Tibial artery (tissue), 4 donors: Measurements from ENCODE around the gene RNF212B.
A peak's percentile ranks its signal among the peaks of the same experiment; 100 is the strongest.

ENCODE experiments used
- DNase-seq, 2 donors: peaks; one replicate each; pipeline ENCODE4 v3.0.0-alpha.2; 2019
- H3K27ac ChIP-seq, 2 donors: fragments of 200-600 bp; sonication (generic) in 1 of 2; 1 replicate in 1 of 2; 2 replicates in 1 of 2; pipeline ENCODE4 v1.5.1; 2018 to 2019; ENCODE audit warnings: mild to moderate bottlenecking in 1 of 2
- H3K27me3 ChIP-seq, 2 donors: fragments of 200-600 bp; sonication (generic) in 1 of 2; one replicate each; pipeline versions ENCODE4 v1.5.1 to v1.6.0; 2016 to 2019
- H3K36me3 ChIP-seq, 3 donors: fragments of 200-600 bp; sonication (generic) in 2 of 3; one replicate each; pipeline ENCODE4 v1.5.1; 2016 to 2019; ENCODE audit warnings: mild to moderate bottlenecking in 2 of 3
- H3K4me1 ChIP-seq, 4 donors: fragments of 200-600 bp; sonication (generic) in 2 of 4; 1 replicate in 3 of 4; 2 replicates in 1 of 4; pipeline ENCODE4 v1.5.1; 2016 to 2019
- H3K4me3 ChIP-seq, 2 donors: fragments of 200-600 bp; sonication (generic) in 1 of 2; 1 replicate in 1 of 2; 2 replicates in 1 of 2; pipeline ENCODE4 v1.5.1; 2018 to 2019; ENCODE audit warnings: mild to moderate bottlenecking in 2 of 2
- H3K9me3 ChIP-seq, 3 donors: fragments of 200-600 bp; sonication (generic) in 1 of 3; one replicate each; pipeline ENCODE4 v1.5.1; 2016 to 2019
- CTCF ChIP-seq, 2 experiments: fragments of 200-600 bp in 1 of 2; fragments of 450-650 bp in 1 of 2; IDR thresholded peaks; one replicate each; pipeline ENCODE4 v1.5.1; 2017 to 2019; ENCODE audit warnings: antibody characterized with exemption in 2 of 2, mild to moderate bottlenecking in 1 of 2, moderate library complexity in 1 of 2
- intact Hi-C: fragments of 100-400 bp; cut with DNase I; formaldehyde crosslinking; loops from one replicate; pipeline ENCODE4 v1.15.0; 2023; ENCODE audit warnings: low total_unique reads

RNF212B gene

GRCh38 chr14:23307146-23307530 lies 69.4 kb downstream of the RNF212B start:
- intact Hi-C loops, result no loop called here

GRCh38 chr14:23307687-23308644 lies 70.2 kb downstream of the RNF212B start:
- Histone ChIP-seq H3K4me1 (peaks cover 0 to 48% (median 40%) of the 10 kb centered on the region in 4 donors), H3K27ac (peak overlapping the region; percentile 79 to 92), H3K36me3 (peaks cover 0 to 30% (median 25%) of the 10 kb centered on the region in 3 donors)

More at GRCh38 chr14:23307146-23307530, 69.4 kb downstream of the RNF212B start:
- H3K9me3 ChIP-seq, result no peaks in the 10 kb centered on the region
- H3K36me3 ChIP-seq, result peaks cover 0 to 30% (median 25%) of the 10 kb centered on the region in 3 donors
- H3K27me3 ChIP-seq, result no peaks in the 10 kb centered on the region
- peak overlapping the region; percentile 70 to 86 for H3K4me3 ChIP-seq
- DNase-seq, result no peak
- H3K4me1 ChIP-seq, result peaks cover 0 to 49% (median 41%) of the 10 kb centered on the region in 4 donors
- H3K27ac ChIP-seq, result peak overlapping the region; percentile 79 to 92
- no peak for TF ChIP-seq CTCF (IDR thresholded peaks at IDR 0.05)

GRCh38 chr14:23308721-23309445 lies 71.1 kb downstream of the RNF212B start:
- H3K36me3 ChIP-seq, result peaks cover 0 to 30% (median 25%) of the 10 kb centered on the region in 3 donors
- H3K9me3 ChIP-seq, result no peaks in the 10 kb centered on the region
- intact Hi-C loops, result no loop called here
- H3K4me1 ChIP-seq, result peaks cover 0 to 48% (median 38%) of the 10 kb centered on the region in 4 donors
- H3K4me3 ChIP-seq, result peak overlapping the region in 1 of 2 donors; percentile 86
- DNase-seq, result no peak
- no peaks in the 10 kb centered on the region for H3K27me3 ChIP-seq
- TF ChIP-seq CTCF (IDR thresholded peaks at IDR 0.05), result no peak
- H3K27ac ChIP-seq, result no peak overlapping the region

More at GRCh38 chr14:23307687-23308644, 70.2 kb downstream of the RNF212B start:
- Histone ChIP-seq H3K4me3 (peak overlapping the region; percentile 70 to 86), H3K9me3 (no peaks in the 10 kb centered on the region), H3K27me3 (no peaks in the 10 kb centered on the region)
- no peak for TF ChIP-seq CTCF (IDR thresholded peaks at IDR 0.05)
- DNase-seq, result no peak
- intact Hi-C loops, result no loop called here

- intact Hi-C loops, result no loop called here
- DNase-seq, result no peak
- H3K36me3 ChIP-seq, result peaks cover 0 to 30% (median 25%) of the 10 kb centered on the region in 3 donors
- no peaks in the 10 kb centered on the region for H3K27me3 ChIP-seq
- H3K27ac ChIP-seq, result no peak overlapping the region
- H3K4me3 ChIP-seq, result no peak overlapping the region
- peaks cover 0 to 44% (median 36%) of the 10 kb centered on the region in 4 donors for H3K4me1 ChIP-seq
- no peaks in the 10 kb centered on the region for H3K9me3 ChIP-seq
- no peak for TF ChIP-seq CTCF (IDR thresholded peaks at IDR 0.05)
These were observed 72.8 kb downstream of the RNF212B start for GRCh38 chr14:23310546-23310945.

GRCh38 chr14:23316300-23316699 lies 78.6 kb downstream of the RNF212B start:
- H3K27ac ChIP-seq, result no peak overlapping the region
- H3K9me3 ChIP-seq, result no peaks in the 10 kb centered on the region
- peaks cover 0 to 6% (median 3%) of the 10 kb centered on the region in 4 donors for H3K4me1 ChIP-seq
- H3K36me3 ChIP-seq, result peaks cover 0 to 3% (median 0%) of the 10 kb centered on the region in 3 donors
- no peak for TF ChIP-seq CTCF (IDR thresholded peaks at IDR 0.05)
- H3K27me3 ChIP-seq, result no peaks in the 10 kb centered on the region
- no peak overlapping the region for H3K4me3 ChIP-seq
- no peak for DNase-seq
- intact Hi-C loops, result no loop called here
